K562 (cell line): Measurements from ENCODE around the gene ZNF106. TPM values are rescaled to one million over a fixed set of nuclear protein-coding genes. Genes with fewer than 3 reads are reported as not detected.

Source experiments
- ATAC-seq: fragments of 200-7000 bp; cut with Tn5 transposase; 3 replicates; pipeline ENCODE4 v1.9.1; 2020; ENCODE audit warnings: moderate library complexity
- BruUV-seq: library from RNA; stranded (reverse); fragments of 400-500 nt; replicated peaks from 2 replicates; lab custom pipeline; 2021; lab: Mats Ljungman, UMichigan
- CTCF ChIA-PET: fragments of 300-600 bp; formaldehyde crosslinking; extraction: SDS; loops from one replicate; lab custom pipeline; 2021; ENCODE audit warnings: low intra/inter-chr PET ratio; lab: Yijun Ruan, JAX
- POLR2A ChIA-PET: fragments of 300-600, 350-650 bp; sonication (Branson Sonifier 250); formaldehyde crosslinking; extraction: SDS; loops from one replicate; lab custom pipeline; 2021; ENCODE audit warnings: antibody characterized with exemption, inconsistent platforms; lab: Yijun Ruan, JAX
- DNase-seq, 4 experiments: peaks; one replicate each; pipeline versions ENCODE4 v3.0.0 to v3.0.0-alpha.2; 2011 to 2018; ENCODE audit warnings: low spot score in 3 of 4, mixed read lengths in 3 of 4; ENCODE audit errors: extremely low read depth in 1 of 4
- FAIRE-seq: peaks from 2 replicates; lab custom pipeline; 2011; peaks lifted over from hg19 to GRCh38; lab: Jason Lieb, UNC
- H2AFZ ChIP-seq: 2 replicates; pipeline ENCODE4 v1.6.0; 2011; ENCODE audit warnings: low read depth, low read length, control low read depth, inconsistent platforms
- H3K27ac ChIP-seq: fragments of 200-600 bp; 3 replicates; pipeline ENCODE4 v1.8.0; 2011; ENCODE audit warnings: low read depth, mild to moderate bottlenecking, control low read depth, inconsistent platforms, low read length, moderate library complexity, mixed read lengths; ENCODE audit errors: extremely low read depth
- H3K27me3 ChIP-seq, 2 experiments: fragments of 300-600 bp in 1 of 2; 2 replicates in 1 of 2; 3 replicates in 1 of 2; pipeline versions ENCODE4 v1.6.0 to v1.8.0; 2011; ENCODE audit warnings: inconsistent platforms in 2 of 2, low read length in 2 of 2, mild to moderate bottlenecking in 1 of 2, mixed read lengths in 1 of 2, moderate library complexity in 1 of 2; ENCODE audit not compliant: control insufficient read depth in 2 of 2, insufficient read depth in 2 of 2
- H3K36me3 ChIP-seq: fragments of 300-600 bp; 3 replicates; pipeline ENCODE4 v1.8.0; 2011; ENCODE audit warnings: mild to moderate bottlenecking, low read length, inconsistent platforms; ENCODE audit not compliant: control insufficient read depth, insufficient read depth
- H3K4me1 ChIP-seq, 2 experiments: fragments of 200-600 bp in 1 of 2; replicated peaks in 1 of 2; 2 replicates in 1 of 2; 3 replicates in 1 of 2; pipeline versions ENCODE4 v1.5.1 to v1.8.0; 2011; ENCODE audit warnings: inconsistent platforms in 2 of 2, low read length in 2 of 2, mild to moderate bottlenecking in 1 of 2, mixed read lengths in 1 of 2, moderate library complexity in 1 of 2; ENCODE audit not compliant: control insufficient read depth in 2 of 2, insufficient read depth in 2 of 2
- H3K4me2 ChIP-seq: 2 replicates; pipeline ENCODE4 v1.6.1; 2011; ENCODE audit warnings: low read length, control low read depth, inconsistent platforms, mixed read lengths; ENCODE audit not compliant: insufficient read depth
- H3K4me3 ChIP-seq: fragments of 200-600 bp; sonication (generic), shearing (Covaris generic); 2 replicates; pipeline ENCODE4 v1.5.1; 2016; ENCODE audit warnings: control low read depth, inconsistent platforms
- H3K79me2 ChIP-seq: fragments of 200-600 bp; 3 replicates; pipeline ENCODE4 v1.8.0; 2011; ENCODE audit warnings: low read length, inconsistent platforms; ENCODE audit not compliant: control insufficient read depth, insufficient read depth
- H3K9ac ChIP-seq, 2 experiments: 2 replicates each; pipeline versions ENCODE4 v1.6.0 to v1.6.1; 2011; ENCODE audit warnings: low read depth in 2 of 2, low read length in 2 of 2, control low read depth in 1 of 2, inconsistent platforms in 1 of 2, mild to moderate bottlenecking in 1 of 2, mixed read lengths in 1 of 2; ENCODE audit not compliant: insufficient read depth in 1 of 2
- H3K9me1 ChIP-seq: one replicate; pipeline ENCODE4 v1.6.0; 2011; ENCODE audit warnings: inconsistent platforms, mild to moderate bottlenecking, low read length, moderate library complexity; ENCODE audit not compliant: control insufficient read depth, insufficient read depth
- H3K9me3 ChIP-seq: replicated peaks from 2 replicates; pipeline ENCODE4 v1.5.1; 2011; ENCODE audit warnings: low read depth, low read length, inconsistent platforms; ENCODE audit not compliant: control insufficient read depth, insufficient read depth
- H4K20me1 ChIP-seq: replicated peaks from 2 replicates; pipeline ENCODE4 v1.6.1; 2011; ENCODE audit warnings: low read length, inconsistent platforms, mixed read lengths; ENCODE audit not compliant: control insufficient read depth, insufficient read depth
- DNMT1 ChIP-seq: fragments of 450-650 bp; IDR thresholded peaks from 2 replicates; pipeline ENCODE4 v1.6.1; 2016; ENCODE audit warnings: antibody characterized with exemption, mild to moderate bottlenecking
- JUN ChIP-seq, 2 experiments: sonication (generic) in 1 of 2; formaldehyde crosslinking in 1 of 2; IDR thresholded peaks; 2 replicates each; pipeline versions ENCODE4 v1.6.1 to v1.8.0; 2012 to 2022; ENCODE audit warnings: borderline replicate concordance in 2 of 2, mild to moderate bottlenecking in 2 of 2, improper control_type of control experiment in 1 of 2, low read depth in 1 of 2, low read length in 1 of 2, missing genetic modification reagents in 1 of 2
- NFATC3 ChIP-seq: fragments of 450-650 bp; IDR thresholded peaks from 2 replicates; pipeline ENCODE4 v1.6.1; 2017; ENCODE audit warnings: mild to moderate bottlenecking
- SAP30 ChIP-seq: fragments of 200-600 bp; sonication (generic); IDR thresholded peaks from 2 replicates; pipeline ENCODE4 v1.6.1; 2012; ENCODE audit warnings: borderline replicate concordance, low read depth, mild to moderate bottlenecking, moderate library complexity, low read length, control low read depth, inconsistent platforms; ENCODE audit not compliant: insufficient read depth, poor library complexity, severe bottlenecking
- WGBS: fragments of 100-300 bp; shearing (Covaris generic); methylation state at CpG from one replicate; pipeline ENCODE4 v1.1.6; 2016; ENCODE audit warnings: low coverage, mixed read lengths; ENCODE audit not compliant: insufficient coverage; ENCODE audit errors: missing lambda C conversion rate; 5-methylcytosine and 5-hydroxymethylcytosine counted together
- in situ Hi-C: fragments of 300-500 bp; cut with MboI; formaldehyde crosslinking; loops from 4 replicates; pipeline ENCODE4 v1.15.0; 2018; ENCODE audit warnings: inconsistent platforms, mixed read lengths
- intact Hi-C: fragments of 100-400 bp; cut with micrococcal nuclease; formaldehyde crosslinking; loops from 2 replicates; pipeline ENCODE4 v1.14.2; 2022
- polyA plus RNA-seq, 8 experiments: library from polyadenylated mRNA; depleted of rRNA in 4 of 8; stranded (reverse) in 5 of 8; unstranded in 3 of 8; fragments of >200 nt; fragmentation: Nextera tagmentation in 2 of 8; fragmentation: Illumina TruSeq in 1 of 8; extraction: Ambion mirVana in 2 of 8; extraction: Trizol in 1 of 8; gene quantifications; 2 replicates each; pipeline versions ENCODE4 v1.2.1 to v1.2.3, GENCODE V29; 2011 to 2014; ENCODE audit warnings: inconsistent platforms in 1 of 8, missing spikeins in 1 of 8
- total RNA-seq, 7 experiments: library from RNA; depleted of rRNA in 6 of 7; stranded (reverse); fragments of >200 nt in 6 of 7; fragmentation: Illumina TruSeq in 2 of 7; extraction: Trizol in 2 of 7; gene quantifications; 2 replicates each; pipeline versions ENCODE4 v1.2.1 to v1.2.3, GENCODE V29; 2011 to 2021; ENCODE audit warnings: low replicate concordance in 1 of 7
- TF ChIP-seq, protein P1 (sequence below), 2 experiments: fragments of 450-650 bp; formaldehyde crosslinking in 1 of 2; IDR thresholded peaks; 2 replicates each; pipeline versions ENCODE4 v1.4.0 to v1.6.1; 2014 to 2020; ENCODE audit warnings: mild to moderate bottlenecking in 2 of 2, borderline replicate concordance in 1 of 2, low read depth in 1 of 2
- TF ChIP-seq, protein P2 (sequence below): fragments of 450-650 bp; IDR thresholded peaks from 2 replicates; pipeline ENCODE4 v1.6.1; 2016

The ZNF106 gene
- total and polyA plus RNA-seq, 9 of the 15 experiments (the other 6 are each of a cell fraction or from before 2014, with no cell fraction given) = 14.4 to 55.3 (median 33.7) TPM

DNA sequence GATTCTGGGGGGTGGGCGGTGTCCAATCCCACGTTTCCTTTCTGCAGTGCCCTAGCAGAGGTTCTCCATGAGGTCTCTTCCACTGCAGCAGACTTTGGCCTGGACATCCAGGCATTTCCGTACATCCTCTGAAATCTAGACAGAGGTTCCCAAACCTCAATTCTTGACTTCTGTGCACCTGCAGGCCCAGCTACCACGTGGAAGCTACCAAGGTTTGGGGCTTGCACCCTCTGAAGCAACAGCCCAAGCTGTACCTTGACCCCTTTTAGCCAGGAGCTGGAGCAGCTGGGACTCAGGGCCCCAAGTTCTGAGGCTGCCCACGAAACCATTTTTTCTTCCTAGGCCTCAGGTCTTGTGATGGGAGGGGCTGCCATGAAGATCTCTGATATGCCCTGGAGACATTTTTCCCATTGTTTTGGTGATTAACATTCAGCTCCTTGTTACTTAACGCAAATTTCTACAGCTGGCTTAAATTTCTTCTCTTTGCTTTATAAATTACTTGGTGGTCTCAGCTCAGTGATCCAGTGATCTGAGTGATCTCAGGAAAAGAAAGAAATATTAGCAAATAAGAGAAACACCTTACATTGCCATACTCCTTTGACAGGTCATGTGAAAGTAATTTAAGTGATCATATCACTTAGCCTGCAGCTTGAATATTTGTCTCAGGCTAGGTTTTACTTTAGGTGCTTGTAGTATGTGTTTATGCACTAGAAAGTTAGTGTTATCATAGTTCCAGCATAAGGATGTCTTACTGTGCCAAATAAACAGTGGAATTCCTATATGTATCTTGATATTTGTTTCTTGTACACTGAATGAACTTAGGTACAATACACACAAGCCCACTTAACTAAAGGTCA lies 7.5 kb upstream of the ZNF106 start (continued):
- TF ChIP-seq JUN (IDR thresholded peaks at IDR 0.05; ENCODE audit: borderline replicate concordance, low read depth, low read length) (no peak), JUN (CRISPR knock-in tag; IDR thresholded peaks at IDR 0.05; ENCODE audit: borderline replicate concordance) (no peak), NFATC3 (no peak), DNMT1 (no peak)

DNA sequence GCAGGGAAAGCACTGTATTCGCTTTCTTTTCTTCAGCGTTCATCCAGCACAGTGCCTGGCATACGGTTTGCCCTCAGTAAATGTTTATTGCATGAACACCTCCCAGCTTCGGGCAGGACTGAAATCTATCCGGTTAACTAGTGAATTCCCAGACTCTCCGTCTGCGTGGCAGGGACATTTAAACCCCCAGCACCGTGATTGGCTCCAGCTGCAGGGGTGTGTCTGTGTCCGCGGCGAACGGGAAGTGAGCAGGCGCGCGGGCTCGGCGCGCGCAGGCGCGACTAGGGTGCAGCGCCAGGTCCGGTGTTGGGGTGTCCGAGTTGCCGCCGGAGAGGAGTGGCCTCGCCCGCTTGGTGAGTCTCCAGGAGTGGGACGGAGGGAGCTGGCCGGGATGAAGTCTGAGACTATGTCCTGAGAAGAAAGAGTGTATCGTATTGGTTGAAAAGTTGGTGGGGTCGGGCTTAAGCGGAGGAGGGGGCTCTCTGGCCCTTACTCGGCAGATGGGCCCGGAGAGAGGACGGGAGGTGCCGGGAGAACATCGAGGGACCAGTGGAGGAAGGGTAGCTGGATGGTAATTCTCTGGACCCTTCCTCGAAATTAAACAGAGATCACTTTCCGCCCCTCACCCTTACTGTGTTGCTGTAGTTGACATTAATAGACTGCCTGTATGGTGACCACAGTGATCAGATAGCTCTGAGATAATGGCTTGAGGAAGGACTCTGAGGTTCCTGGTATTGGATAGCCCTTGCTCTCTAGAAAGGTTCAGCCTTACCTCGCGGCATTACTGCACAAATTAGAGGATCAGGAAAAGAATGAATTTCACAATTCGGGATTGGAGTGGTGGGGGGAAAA lies 4.6 kb upstream of the ZNF106 start, which contains the start of gene SNAP23:
Gene SNAP23 (plus strand): TSS at position 274 of the 852 bp plus-strand sequence. CDS start 16,213 bp downstream, outside the sequence.
- in situ Hi-C loops = no loop called here
- peaks cover 6% of the 10 kb centered on the region; the same call in 1 of the 3 replicates for H3K36me3 ChIP-seq
- POLR2A ChIA-PET = interaction anchor here (0.6 to 2.1 kb wide), 10 partner anchors 10 to 1568 kb away, joined by 3 to 13 read pairs (median 3); partner anchors contain the start of genes HAUS2 and LRRC57
- H3K9me1 ChIP-seq = no peaks in the 10 kb centered on the region
- no peaks in the 10 kb centered on the region for H3K27me3 ChIP-seq
- intact Hi-C loops = loop anchor here (2.0 kb wide), 1 partner anchor 53 kb away; the partner anchor contains the start of genes HAUS2 and LRRC57
- peak within 1 kb of the TSS; percentile 87 to 91 for H3K9ac ChIP-seq
- peak within 1 kb of the TSS; percentile 74 for H3K4me3 ChIP-seq
- peak within 1 kb of the TSS; percentile 98 for H3K4me2 ChIP-seq
- H3K9me3 ChIP-seq = no peaks in the 10 kb centered on the region
- no peaks in the 10 kb centered on the region for H4K20me1 ChIP-seq
- H3K4me1 ChIP-seq = peaks cover 20 to 30% of the 10 kb centered on the region in 2 experiments
- peak within 1 kb of the TSS; percentile 98 for H2AFZ ChIP-seq
- peaks cover 44% of the 10 kb centered on the region for H3K79me2 ChIP-seq
- DNase-seq (peak; percentile 94 to 97 (median 96)), FAIRE-seq (peak; percentile 84), ATAC-seq (peak; percentile 94)
- under 1% methylated on average over 43 of the region's 43 CpGs for WGBS
- BruUV-seq = TSS peak; percentile 61
- CTCF ChIA-PET = no interaction called here
- H3K27ac ChIP-seq = peak within 1 kb of the TSS; percentile 84
- TF ChIP-seq, protein P1, sequence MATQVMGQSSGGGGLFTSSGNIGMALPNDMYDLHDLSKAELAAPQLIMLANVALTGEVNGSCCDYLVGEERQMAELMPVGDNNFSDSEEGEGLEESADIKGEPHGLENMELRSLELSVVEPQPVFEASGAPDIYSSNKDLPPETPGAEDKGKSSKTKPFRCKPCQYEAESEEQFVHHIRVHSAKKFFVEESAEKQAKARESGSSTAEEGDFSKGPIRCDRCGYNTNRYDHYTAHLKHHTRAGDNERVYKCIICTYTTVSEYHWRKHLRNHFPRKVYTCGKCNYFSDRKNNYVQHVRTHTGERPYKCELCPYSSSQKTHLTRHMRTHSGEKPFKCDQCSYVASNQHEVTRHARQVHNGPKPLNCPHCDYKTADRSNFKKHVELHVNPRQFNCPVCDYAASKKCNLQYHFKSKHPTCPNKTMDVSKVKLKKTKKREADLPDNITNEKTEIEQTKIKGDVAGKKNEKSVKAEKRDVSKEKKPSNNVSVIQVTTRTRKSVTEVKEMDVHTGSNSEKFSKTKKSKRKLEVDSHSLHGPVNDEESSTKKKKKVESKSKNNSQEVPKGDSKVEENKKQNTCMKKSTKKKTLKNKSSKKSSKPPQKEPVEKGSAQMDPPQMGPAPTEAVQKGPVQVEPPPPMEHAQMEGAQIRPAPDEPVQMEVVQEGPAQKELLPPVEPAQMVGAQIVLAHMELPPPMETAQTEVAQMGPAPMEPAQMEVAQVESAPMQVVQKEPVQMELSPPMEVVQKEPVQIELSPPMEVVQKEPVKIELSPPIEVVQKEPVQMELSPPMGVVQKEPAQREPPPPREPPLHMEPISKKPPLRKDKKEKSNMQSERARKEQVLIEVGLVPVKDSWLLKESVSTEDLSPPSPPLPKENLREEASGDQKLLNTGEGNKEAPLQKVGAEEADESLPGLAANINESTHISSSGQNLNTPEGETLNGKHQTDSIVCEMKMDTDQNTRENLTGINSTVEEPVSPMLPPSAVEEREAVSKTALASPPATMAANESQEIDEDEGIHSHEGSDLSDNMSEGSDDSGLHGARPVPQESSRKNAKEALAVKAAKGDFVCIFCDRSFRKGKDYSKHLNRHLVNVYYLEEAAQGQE (IDR thresholded peaks at IDR 0.05; ENCODE audit: borderline replicate concordance) = no peak
- TF ChIP-seq, protein P1 (CRISPR knock-in tag; IDR thresholded peaks at IDR 0.05; ENCODE audit: low read depth) = no peak
- TF ChIP-seq SAP30 = peak; percentile 90
- TF ChIP-seq, protein P2, sequence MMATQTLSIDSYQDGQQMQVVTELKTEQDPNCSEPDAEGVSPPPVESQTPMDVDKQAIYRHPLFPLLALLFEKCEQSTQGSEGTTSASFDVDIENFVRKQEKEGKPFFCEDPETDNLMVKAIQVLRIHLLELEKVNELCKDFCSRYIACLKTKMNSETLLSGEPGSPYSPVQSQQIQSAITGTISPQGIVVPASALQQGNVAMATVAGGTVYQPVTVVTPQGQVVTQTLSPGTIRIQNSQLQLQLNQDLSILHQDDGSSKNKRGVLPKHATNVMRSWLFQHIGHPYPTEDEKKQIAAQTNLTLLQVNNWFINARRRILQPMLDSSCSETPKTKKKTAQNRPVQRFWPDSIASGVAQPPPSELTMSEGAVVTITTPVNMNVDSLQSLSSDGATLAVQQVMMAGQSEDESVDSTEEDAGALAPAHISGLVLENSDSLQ = peak; percentile 41
